Testis (tissue), 2 donors: ENCODE results near the gene POLR2B.

ENCODE experiments used
- CTCF ChIP-seq, 3 experiments: fragments of 450-650 bp in 2 of 3; fragments of 200-600 bp in 1 of 3; sonication (generic) in 1 of 3; IDR thresholded peaks; one replicate each; pipeline ENCODE4 v1.5.1; 2016 to 2019; ENCODE audit warnings: antibody characterized with exemption in 3 of 3, mild to moderate bottlenecking in 2 of 3, moderate library complexity in 1 of 3
- POLR2A ChIP-seq: fragments of 450-650 bp; IDR thresholded peaks from one replicate; pipeline ENCODE4 v1.6.1; 2017; ENCODE audit warnings: antibody characterized with exemption, mild to moderate bottlenecking, moderate library complexity

- TF ChIP-seq CTCF (IDR thresholded peaks at IDR 0.05) (no peak), POLR2A (no peak)
Observed at GRCh38 chr4:57013543-57014120, 34.9 kb downstream of the POLR2B start.
